GM21737 (cell line): ENCODE data around the gene C9orf85.
A peak's percentile ranks its signal among the peaks of the same experiment; 100 is the strongest.

ENCODE experiments used
- ATAC-seq: cut with Tn5 transposase; IDR thresholded peaks from one replicate; pipeline ENCODE4 v1.9.1; 2021; ENCODE audit warnings: mild to moderate bottlenecking, moderate library complexity; ENCODE audit not compliant: unreplicated experiment

The C9orf85 gene

GRCh38 chr9:71901695-71902597 is 9.5 kb upstream of the C9orf85 start:
- no peak for ATAC-seq

- ATAC-seq: no peak
These were observed 7.4 kb upstream of the C9orf85 start for GRCh38 chr9:71904076-71904475.

DNA sequence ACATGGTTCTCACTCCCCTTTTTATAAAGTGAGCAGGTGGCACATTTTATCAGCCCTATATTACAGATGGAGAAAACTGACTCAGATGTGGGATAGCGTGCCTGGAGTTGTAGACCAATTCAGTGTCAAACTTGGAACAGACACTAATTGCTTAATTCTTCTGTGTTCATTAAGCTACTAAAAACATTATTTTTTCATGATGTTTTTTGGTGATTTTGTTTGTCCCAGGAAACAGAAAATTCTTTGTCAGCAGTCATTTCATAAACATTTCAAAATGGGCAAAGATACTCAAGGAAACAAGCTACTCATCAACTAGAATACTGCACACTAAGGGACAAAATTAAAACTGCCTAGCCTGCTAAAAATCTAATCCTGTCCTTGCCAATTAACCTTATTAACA is 2.6 kb upstream of the C9orf85 start:
- no peak for ATAC-seq

- peak; percentile 22 for ATAC-seq
These were observed 1.4 kb upstream of the C9orf85 start for GRCh38 chr9:71909887-71910649.

DNA sequence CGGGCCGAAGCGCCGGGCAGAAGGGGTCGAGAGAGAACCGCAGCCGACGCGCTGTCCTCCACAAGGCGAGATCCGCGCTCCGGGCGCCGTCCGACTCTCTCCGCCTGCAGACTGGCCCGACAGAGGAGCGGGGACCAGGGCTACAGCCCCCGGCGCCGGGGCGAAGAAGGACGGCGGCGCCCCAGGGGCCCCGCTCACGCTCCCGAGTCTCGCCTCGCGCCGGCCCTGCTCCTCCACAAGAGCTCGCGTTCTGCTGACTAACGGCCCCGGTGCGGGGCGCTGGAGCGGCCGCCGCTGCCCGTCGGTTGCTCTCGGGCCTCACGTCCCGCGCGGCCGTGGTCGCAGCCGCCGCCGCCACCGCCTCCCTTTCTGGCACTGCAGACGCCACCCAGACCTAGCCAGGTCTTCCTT is 784 bp upstream of the C9orf85 start:
- peak; percentile 11 for ATAC-seq

GRCh38 chr9:71911908-71912335 is 483 bp downstream of the C9orf85 start:
- no peak for ATAC-seq

DNA sequence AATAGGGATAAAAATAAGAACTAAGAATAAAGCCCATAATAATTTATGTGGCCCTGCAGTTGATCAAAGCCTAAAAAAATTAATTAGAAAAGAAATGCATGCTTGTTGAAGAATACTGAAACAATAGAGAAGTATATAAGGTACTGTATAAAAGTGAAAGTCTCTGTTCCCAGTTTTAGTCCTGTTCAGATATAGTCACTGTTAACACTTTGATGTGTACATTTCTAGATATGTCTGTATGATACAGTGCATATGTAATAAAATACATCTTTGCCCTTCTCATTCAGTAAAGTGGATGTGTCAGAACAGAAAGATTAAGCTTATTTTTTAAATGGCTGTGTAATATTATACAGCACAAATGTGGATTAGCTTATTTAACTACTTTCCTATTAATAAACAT is 4.1 kb downstream of the C9orf85 start:
- no peak for ATAC-seq

- no peak for ATAC-seq
These were observed 5.5 kb downstream of the C9orf85 start for GRCh38 chr9:71916834-71917534.

DNA sequence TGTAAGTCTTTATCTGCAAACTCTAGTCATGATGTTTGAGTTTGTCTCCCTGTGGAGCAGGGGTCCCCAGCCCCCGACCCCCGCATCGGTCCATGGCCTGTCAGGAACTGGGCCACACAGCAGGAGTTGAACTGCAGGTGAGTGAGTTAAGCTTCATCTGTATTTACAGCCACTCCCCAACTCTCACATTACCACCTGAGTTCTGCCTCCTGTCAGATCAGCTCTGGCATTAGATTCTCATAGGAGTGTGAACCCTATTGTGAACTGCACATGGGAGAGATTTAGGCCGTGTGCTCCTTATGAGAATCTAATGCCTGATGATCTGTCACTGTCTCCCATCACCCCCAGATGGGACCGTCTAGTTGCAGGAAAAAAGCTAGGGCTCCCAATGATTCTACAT is 7.0 kb downstream of the C9orf85 start:
- ATAC-seq: no peak

DNA sequence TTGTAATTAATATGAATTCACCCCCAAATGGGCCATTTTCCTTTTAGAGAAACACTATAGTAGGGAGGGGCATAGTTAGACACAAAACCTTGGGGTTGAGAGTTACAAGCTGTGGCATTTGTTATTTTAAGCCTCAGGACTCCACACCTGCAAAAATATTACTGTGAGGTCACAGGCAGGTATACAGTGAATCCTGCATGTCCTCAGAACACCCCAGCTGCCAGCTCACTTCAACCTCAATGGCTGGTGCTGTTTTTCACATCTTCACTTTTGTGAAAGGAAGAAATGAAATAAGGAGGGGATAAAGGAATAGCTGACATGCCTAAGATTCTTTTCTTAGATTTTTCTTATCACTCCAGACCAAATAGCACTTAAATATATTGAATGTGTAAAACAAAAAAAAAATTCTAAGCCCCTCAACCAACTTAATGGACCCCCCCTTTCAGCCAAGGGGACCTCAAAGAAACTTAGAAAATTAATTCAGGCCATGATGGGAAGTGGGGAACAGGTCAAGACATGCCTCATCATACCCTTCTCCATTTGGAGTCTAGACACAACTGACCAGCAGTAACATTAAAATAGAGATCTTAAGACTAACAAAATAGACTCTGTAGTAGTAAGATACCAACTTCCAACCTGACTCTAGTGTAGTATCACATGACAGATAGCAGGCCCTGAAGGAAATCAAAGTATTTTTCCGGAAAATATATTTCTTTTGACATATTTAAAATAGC is 9.2 kb downstream of the C9orf85 start:
- no peak for ATAC-seq

DNA sequence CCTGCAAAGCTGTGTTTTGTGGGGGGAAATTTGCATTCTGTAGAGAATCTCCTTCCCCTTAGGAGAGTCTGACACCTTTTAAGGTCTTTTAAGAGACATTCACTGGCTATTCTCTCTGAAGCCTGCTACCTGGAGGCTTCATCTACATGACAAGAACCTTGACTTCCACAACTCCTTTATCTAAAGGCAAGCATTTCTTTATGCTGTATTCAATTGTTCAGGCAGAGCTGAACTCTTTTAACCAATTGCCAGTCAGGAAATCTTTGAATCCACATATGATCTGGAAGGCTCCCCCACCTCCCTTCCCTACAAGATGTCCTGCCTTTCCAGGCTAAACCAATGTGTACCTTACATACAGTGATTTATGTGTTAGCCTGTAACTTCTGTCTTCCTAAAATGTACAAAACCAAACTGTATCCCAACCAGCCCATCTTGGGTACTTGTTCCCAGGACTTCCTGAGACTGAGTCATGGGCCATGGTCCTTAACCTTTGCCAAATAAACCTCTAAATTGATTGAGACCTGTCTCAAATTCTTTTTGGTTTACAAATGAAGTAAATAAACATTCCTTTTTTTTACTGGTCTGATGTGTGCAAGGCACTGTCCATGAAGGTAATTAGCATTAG is 9.9 kb downstream of the C9orf85 start:
- no peak for ATAC-seq

- ATAC-seq: no peak
These were observed 13.1 kb downstream of the C9orf85 start for GRCh38 chr9:71924576-71924975.

- no peak for ATAC-seq
These were observed 14.4 kb downstream of the C9orf85 start for GRCh38 chr9:71925834-71926233.

GRCh38 chr9:71928376-71928775 is 16.9 kb downstream of the C9orf85 start:
- no peak for ATAC-seq

DNA sequence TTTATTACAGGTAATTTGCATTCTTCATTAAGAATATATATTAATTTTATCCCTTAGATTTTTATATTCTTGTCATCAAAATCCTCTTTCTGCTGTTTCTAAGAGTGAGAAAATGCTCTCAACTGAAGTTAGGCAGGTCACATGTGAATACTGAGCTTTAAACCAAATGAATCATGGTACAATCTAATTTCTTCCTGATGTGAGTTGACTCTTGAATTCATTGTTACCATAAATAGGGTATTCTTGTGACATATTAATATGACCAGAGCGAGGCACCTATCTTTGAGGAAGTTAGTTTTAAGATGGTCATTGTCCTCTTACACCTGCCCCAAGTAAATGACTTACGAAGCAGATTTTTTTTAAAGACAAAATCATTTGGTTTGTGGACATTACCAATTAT is 17.4 kb downstream of the C9orf85 start:
- no peak for ATAC-seq

- no peak for ATAC-seq
These were observed 17.8 kb downstream of the C9orf85 start for GRCh38 chr9:71929223-71929622.

DNA sequence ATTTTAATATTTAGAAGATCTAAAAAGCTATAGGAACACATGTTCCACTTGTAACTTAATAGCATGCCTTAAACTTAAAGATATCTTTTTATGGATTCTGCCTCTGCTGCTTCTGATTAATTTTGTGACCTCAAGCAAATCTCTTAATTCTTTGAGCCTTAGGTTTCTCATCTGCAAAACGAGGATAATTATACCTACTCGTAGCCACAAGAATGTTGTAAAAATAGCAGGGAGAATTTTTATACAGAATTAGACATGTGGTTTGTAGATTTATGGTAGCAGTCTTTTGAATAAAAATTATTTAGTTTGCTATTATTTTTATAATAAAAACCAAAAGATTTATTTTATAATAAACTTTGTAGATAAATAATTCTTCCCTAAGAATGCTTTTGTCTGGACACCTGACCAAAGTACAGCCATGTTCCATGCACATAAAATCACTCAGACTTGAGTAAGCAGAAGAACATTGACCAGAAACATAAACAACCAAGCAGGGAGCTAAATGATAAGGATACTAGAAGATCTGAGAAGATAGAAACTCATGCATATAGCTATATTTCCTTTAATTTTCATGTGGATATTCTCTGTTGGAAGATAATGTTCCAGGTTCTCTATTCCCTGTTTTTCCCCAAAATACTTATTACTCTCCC is 18.5 kb downstream of the C9orf85 start:
- ATAC-seq: no peak

- ATAC-seq: no peak
These were observed 19.7 kb downstream of the C9orf85 start for GRCh38 chr9:71931166-71931565.

- ATAC-seq: no peak
These were observed 24.6 kb downstream of the C9orf85 start for GRCh38 chr9:71936066-71936465.
